Activated CD8-positive, alpha-beta memory T cell treated with anti-CD3 and anti-CD28 coated beads for 36 hours (primary cell): ENCODE measurements around the gene PRKN. TPM values are rescaled to one million over a fixed set of nuclear protein-coding genes. Genes with fewer than 3 reads are reported as not detected.
"Not testable (repeated sequence)": the region's sequence is repeated elsewhere in the genome, so short reads cannot be mapped to it uniquely, and the experiment has no call there.

Source experiments
- CTCF ChIA-PET: fragments of 350-600 bp; sonication (Branson Sonifier 250); formaldehyde crosslinking; loops from one replicate; lab custom pipeline; 2021; ENCODE audit warnings: antibody characterized with exemption; lab: Charles Lee
- POLR2A ChIA-PET: fragments of 350-600 bp; sonication (Branson Sonifier 250); formaldehyde crosslinking; loops from one replicate; lab custom pipeline; 2021; ENCODE audit warnings: antibody characterized with exemption; lab: Charles Lee
- total RNA-seq, 2 experiments: library from RNA; stranded (reverse); gene quantifications; one replicate each; pipeline ENCODE4 v1.2.3, GENCODE V29; 2021

Gene PRKN
- total RNA-seq, 2 experiments from 2014 or later = not detected

DNA sequence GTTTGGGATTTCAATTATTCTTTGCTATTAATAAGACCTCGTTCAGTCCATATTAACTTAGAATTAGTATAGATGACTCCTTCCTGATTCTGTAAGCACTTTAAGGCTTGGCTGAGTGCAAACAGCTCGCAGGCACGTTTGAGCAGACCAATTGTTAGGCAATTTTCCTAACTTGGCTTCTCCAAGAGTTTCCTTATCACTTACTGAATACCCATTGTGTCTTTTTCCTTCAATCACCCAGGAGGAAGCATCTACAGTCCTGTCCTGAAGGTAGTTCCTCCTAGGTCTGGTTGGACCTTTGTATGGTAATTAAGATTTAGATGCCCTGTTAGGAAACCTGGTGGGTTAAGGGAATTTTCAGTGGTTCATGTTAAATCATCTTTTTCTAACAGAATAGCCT lies 1414.1 kb downstream of the PRKN start:
- POLR2A ChIA-PET, CTCF ChIA-PET: not testable (repeated sequence)

DNA sequence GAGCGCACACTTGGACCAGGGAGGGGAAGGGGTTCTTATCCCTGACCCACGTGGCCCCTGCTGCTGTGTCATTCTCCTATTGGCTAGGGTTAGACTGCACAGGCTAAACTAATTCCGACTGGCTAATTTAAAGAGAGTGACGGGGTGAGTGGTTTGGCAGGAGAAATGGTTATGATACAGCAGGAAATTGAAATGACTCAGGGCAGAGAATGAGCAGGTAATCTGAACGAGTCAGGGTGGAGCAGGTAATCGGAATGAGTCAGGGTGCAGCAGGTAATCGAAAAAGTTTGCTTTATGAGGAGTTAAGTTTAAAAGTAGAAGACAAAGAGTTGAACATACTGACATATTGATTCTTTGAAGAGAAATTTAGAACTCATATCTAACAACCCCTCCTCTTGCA lies 1417.8 kb downstream of the PRKN start:
- POLR2A ChIA-PET, CTCF ChIA-PET: not testable (repeated sequence)

DNA sequence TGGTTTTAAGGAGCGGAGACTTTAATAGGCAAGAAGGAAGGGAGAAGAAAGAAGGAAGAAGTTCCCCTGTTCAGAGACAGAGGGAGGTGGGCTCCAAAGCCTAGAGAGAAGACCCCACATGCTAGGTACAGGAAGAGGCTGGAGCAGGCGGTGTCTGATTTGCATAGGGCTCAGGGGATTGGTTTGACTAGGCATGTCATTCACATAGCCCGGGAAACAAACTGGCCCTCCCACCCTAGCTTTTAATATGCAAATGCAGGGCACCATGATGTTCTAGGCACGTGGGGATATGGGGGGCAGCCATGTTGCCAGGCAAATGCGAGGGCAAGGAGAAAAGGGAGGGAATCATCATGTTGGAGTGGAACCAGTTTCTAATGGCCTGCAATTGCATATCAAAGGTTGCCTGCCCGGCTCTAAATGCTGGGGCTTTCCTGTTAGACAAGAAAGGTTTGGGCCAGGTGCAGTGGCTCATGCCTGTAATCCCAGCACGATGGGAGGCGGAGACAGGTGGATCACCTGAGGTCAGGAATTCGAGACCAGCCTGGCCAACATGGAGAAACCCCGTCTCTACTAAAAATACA lies 1419.4 kb downstream of the PRKN start:
- ChIA-PET CTCF (no interaction called here), POLR2A (interaction anchor here (0.6 kb wide), 1 partner anchor 338 kb away, joined by 3 read pairs; no protein-coding TSS in a partner anchor)

DNA sequence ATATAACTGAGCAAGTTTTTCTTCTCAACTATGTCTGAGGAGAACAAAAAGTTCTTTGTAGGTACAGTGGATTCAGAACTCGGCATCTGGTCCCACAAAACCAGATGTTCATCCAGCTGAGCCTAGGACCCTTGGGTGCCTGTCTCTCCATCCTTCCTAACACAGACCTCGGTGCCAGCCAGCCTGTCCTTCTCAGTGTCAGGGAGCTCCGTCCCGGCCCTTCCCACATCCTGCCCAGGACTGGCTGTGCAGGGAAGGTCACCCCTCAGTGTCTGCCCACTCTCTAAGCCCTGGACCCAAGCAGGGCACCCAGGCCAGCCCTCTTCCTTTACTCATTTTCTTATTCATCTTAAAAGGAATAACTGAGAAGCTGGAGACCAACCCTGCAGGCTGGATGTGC lies 1421.7 kb downstream of the PRKN start:
- CTCF ChIA-PET = no interaction called here
- POLR2A ChIA-PET = no interaction called here

DNA sequence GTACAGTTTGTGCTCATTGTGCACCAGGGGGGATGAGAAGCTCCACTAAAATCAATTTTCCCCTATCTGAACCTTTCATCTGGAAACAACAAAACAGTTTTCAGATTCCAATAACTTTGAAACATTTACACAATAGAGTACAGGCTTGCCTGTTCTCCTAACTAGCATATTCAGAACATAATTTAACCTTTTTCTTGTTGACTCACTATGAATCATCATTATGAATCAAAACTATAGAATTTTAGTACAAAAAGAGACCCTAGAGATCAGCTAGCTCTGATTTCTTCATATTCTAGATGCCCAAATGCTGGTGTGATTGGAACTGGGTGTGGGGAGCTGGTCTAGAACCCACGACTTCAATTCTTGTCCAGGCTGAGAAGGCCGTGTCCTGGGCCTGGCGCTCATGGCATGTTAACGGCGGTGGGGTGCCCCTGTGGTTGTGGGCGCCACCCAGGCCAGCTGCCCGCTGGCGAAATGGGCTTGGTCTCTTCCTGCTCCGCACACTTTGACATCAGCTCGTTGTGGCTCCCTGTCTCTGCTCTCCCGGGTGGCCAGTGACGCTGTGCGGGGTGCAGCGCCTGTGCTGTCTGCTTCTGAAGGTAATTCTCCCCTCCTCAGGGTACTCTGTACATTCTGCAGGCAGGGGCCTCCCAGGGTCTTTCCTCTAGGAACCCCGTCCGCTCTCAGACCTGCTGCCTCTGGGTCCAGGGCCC lies 1423.8 kb downstream of the PRKN start:
- ChIA-PET CTCF (no interaction called here), POLR2A (no interaction called here)

DNA sequence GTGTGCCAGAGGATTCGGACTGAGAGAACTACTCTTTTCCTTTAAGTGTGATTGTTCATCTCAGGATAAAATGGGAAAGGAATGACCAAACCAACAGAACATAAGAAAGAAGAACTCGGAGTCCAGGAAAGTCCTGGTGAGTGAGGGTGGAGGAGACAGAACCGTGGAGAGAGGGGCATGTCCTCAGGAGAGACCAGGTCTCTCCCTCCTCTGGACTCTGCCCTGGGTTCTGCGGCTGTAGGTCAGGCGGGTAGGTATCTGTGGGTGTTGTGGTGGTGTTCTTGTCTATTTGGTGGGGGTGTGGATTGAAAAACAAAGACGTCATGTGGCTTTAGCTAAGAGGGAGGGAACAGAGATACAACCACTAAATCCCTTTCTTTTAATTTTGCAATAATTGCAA lies 1424.6 kb downstream of the PRKN start:
- ChIA-PET POLR2A (no interaction called here), CTCF (no interaction called here)

DNA sequence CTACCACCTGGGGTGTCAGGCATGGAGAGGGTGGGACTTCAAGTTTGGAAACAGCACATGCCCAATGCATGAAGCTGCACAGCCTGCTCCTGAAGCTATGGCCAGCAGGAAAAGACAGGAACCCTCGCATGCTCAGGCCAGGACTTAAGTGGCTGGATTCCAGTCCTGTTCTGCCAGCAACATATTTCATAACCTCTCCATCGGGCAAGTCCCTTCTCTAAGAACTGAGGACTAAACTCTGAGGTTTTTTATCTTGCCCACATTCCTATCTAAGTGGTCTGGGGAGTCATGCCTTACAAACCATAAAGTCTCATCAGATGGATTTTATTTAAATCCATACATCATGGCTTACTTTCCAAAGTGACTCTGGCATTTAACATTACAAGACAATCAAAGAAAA lies 1426.2 kb downstream of the PRKN start:
- CTCF ChIA-PET = no interaction called here
- POLR2A ChIA-PET = no interaction called here

DNA sequence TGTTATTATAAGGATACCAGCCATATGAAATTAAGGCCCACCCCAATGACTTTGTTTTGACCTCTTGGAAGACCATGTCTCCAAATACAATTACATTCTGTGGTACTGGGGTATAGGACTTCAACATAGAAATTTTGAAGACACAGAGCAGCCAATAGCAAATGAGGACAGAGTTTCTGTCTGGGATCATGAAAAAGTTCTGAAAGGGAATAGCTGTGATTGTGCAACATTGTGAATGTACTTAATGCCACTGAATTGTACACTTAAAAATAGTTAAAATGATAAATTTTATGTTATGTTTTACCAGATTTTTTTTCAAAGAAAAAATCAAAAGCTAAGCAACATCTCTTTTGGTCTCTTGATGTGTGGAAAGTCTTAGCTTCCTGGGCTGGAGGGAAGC lies 1426.7 kb downstream of the PRKN start:
- ChIA-PET POLR2A (no interaction called here), CTCF (no interaction called here)

DNA sequence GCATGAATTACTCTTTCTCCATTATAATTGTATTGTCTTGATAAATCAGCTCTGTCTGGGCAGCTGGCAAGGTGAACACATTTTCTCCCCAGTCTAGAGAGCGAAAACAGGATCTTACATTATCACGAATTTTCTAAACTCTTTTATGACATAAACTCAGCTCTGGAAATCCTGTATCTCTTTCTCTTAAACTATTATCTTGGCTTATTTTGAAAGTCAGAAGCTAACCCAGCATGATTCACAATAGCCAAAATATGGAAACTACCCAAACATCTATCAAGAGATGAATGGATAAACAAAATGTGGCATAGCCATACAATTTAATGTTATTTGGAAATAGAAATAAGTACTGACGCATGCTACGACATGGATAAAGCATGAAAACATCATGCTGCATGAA lies 1427.8 kb downstream of the PRKN start:
- POLR2A ChIA-PET = no interaction called here
- CTCF ChIA-PET = no interaction called here

Other genes with a start within 250 kb of the PRKN start
- not detected for gene PACRG, start 208 bp upstream of the PRKN start, total RNA-seq